GM23248 (cell line): ENCODE results near the gene C7.

Experiments used
- EZH2 ChIP-seq: fragments of 200-600 bp; sonication (generic); IDR thresholded peaks from 2 replicates; pipeline ENCODE4 v1.6.1; 2018; ENCODE audit warnings: antibody characterized with exemption, mild to moderate bottlenecking; ENCODE audit not compliant: insufficient read depth, poor library complexity, severe bottlenecking
- EZH2phosphoT487 ChIP-seq: fragments of 200-600 bp; sonication (generic); IDR thresholded peaks from 2 replicates; pipeline ENCODE4 v1.6.1; 2018; ENCODE audit warnings: antibody characterized with exemption, moderate library complexity, mild to moderate bottlenecking, low read depth; ENCODE audit not compliant: insufficient read depth

DNA sequence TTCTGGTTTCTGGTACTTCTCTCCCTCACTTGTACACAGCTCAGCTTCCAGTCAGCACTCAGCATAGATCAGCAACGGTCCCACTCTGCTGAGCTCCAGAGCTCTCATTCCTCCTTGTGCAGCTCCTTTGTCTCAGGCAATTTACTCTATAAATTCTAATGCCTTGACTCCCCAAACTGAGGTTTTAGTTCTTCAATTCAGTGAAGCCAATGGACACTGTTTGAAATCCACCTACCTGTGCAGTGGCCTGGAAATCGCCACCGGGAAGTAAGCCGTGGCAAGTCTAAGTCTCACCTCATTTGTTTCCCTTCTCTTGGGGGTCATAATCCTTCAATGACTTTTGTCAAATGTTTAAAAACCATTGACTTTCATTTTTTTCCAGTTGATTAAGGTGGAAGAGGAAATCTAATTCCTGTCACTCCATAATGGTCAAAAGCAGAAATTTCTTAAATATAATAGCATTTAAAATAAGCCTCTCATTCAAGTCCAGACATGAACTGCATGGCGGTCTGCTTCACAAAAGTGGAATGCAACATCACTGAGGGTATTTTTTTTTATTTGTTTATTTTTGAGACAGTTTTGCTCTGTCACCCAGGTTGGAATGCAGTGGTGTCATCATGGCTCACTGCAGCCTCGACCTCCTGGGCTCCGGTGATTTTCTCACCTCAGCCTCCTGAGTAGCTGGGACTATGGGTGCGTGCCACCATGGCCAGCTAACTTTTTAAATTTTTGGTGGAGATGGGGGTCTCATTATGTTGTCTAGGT, 79.6 kb downstream of the C7 start:
- TF ChIP-seq EZH2 (no peak), EZH2phosphoT487 (no peak)
